Caco-2 (cell line): ENCODE measurements around the gene MTHFD1L. TPM values are rescaled to one million over a fixed set of nuclear protein-coding genes. Genes with fewer than 3 reads are reported as not detected.

Experiments used
- BruUV-seq: library from RNA; stranded (reverse); fragments of 400-500 nt; replicated peaks from 2 replicates; lab custom pipeline; 2021; lab: Mats Ljungman, UMichigan
- CTCF ChIA-PET: fragments of 300-600 bp; sonication (Branson Sonifier 250); formaldehyde crosslinking; loops from one replicate; lab custom pipeline; 2022; ENCODE audit warnings: antibody characterized with exemption; lab: Charles Lee
- POLR2A ChIA-PET: fragments of 300-600 bp; sonication (Branson Sonifier 250); formaldehyde crosslinking; loops from one replicate; lab custom pipeline; 2022; ENCODE audit warnings: antibody characterized with exemption; lab: Charles Lee
- DNase-seq, 2 experiments: peaks; one replicate each; pipeline versions ENCODE4 v3.0.0 to v3.0.0-alpha.2; 2020 to 2022
- H3K27me3 ChIP-seq: replicated peaks from 2 replicates; pipeline ENCODE4 v1.6.0; 2011; ENCODE audit warnings: low read length; ENCODE audit not compliant: control insufficient read depth, insufficient read depth
- H3K36me3 ChIP-seq: 2 replicates; pipeline ENCODE4 v1.5.1; 2011; ENCODE audit warnings: low read length; ENCODE audit not compliant: control insufficient read depth, insufficient read depth
- H3K4me1 ChIP-seq: fragments of 250-450 bp; sonication (Bioruptor Pico); 2 replicates; pipeline ENCODE4 v1.5.1; 2020; ENCODE audit warnings: mild to moderate bottlenecking
- H3K4me3 ChIP-seq: 2 replicates; pipeline ENCODE4 v1.5.1; 2011; ENCODE audit warnings: low read depth, mild to moderate bottlenecking, control low read depth, low read length
- H3K9me3 ChIP-seq: fragments of 250-450 bp; sonication (Bioruptor Pico); 2 replicates; pipeline ENCODE4 v1.5.1; 2020; ENCODE audit warnings: mild to moderate bottlenecking, moderate library complexity
- H3K27ac Mint-ChIP-seq: one replicate; pipeline ENCODE4 v1.8.0; 2022; ENCODE audit warnings: mixed read lengths; ENCODE audit not compliant: unreplicated experiment
- H3K27me3 Mint-ChIP-seq: one replicate; pipeline ENCODE4 v1.8.0; 2022; ENCODE audit warnings: mixed read lengths; ENCODE audit not compliant: insufficient read depth, unreplicated experiment
- H3K36me3 Mint-ChIP-seq: one replicate; pipeline ENCODE4 v1.8.0; 2022; ENCODE audit warnings: mild to moderate bottlenecking, mixed read lengths; ENCODE audit not compliant: insufficient read depth, unreplicated experiment
- H3K4me1 Mint-ChIP-seq: one replicate; pipeline ENCODE4 v1.8.0; 2022; ENCODE audit warnings: low read depth, mixed read lengths; ENCODE audit not compliant: unreplicated experiment
- H3K4me3 Mint-ChIP-seq: one replicate; pipeline ENCODE4 v1.8.0; 2022; ENCODE audit warnings: mild to moderate bottlenecking, moderate library complexity, mixed read lengths; ENCODE audit not compliant: unreplicated experiment
- H3K9me3 Mint-ChIP-seq: one replicate; pipeline ENCODE4 v1.8.0; 2022; ENCODE audit warnings: mixed read lengths; ENCODE audit not compliant: unreplicated experiment
- CTCF ChIP-seq, 2 experiments: fragments of 200-600 bp in 1 of 2; IDR thresholded peaks; 1 replicate in 1 of 2; 2 replicates in 1 of 2; pipeline versions ENCODE4 v1.5.1 to v1.8.0; 2011 to 2022; ENCODE audit warnings: antibody characterized with exemption in 1 of 2, control low read depth in 1 of 2, inconsistent platforms in 1 of 2, low read depth in 1 of 2, low read length in 1 of 2, mild to moderate bottlenecking in 1 of 2, moderate library complexity in 1 of 2; ENCODE audit not compliant: insufficient read depth in 1 of 2, severe bottlenecking in 1 of 2, unreplicated experiment in 1 of 2
- intact Hi-C: fragments of 100-400 bp; cut with micrococcal nuclease; formaldehyde crosslinking; loops from one replicate; pipeline ENCODE4 v1.10.0; 2022; ENCODE audit not compliant: unreplicated experiment
- total RNA-seq: library from RNA; stranded (reverse); gene quantifications from 2 replicates; pipeline ENCODE4 v1.2.3, GENCODE V29; 2022

The MTHFD1L gene
- total RNA-seq, 1 experiment from 2014 or later: 102 TPM

- BruUV-seq: TSS peak; percentile 28
- Mint-ChIP-seq H3K27me3 (no peaks in the 10 kb centered on the region), H3K27ac (no peak overlapping the region), H3K36me3 (peaks cover 38% of the 10 kb centered on the region), H3K4me1 (no peaks in the 10 kb centered on the region), H3K9me3 (no peaks in the 10 kb centered on the region), H3K4me3 (no peak overlapping the region)
- Histone ChIP-seq H3K4me1 (0 out of 2 replicates have a peak, but pooled peaks cover 5% of the 10 kb centered on the region), H3K36me3 (no peaks in the 10 kb centered on the region), H3K9me3 (no peaks in the 10 kb centered on the region), H3K4me3 (no peak overlapping the region), H3K27me3 (no peaks in the 10 kb centered on the region)
- intact Hi-C loops: no loop called here
- no peak for DNase-seq
- CTCF ChIA-PET: no interaction called here
- POLR2A ChIA-PET: no interaction called here
- TF ChIP-seq CTCF (IDR thresholded peaks at IDR 0.05; ENCODE audit: insufficient read depth in 1 of 2, low read depth in 1 of 2, low read length in 1 of 2, severe bottlenecking in 1 of 2, unreplicated experiment in 1 of 2): no peak
Measured at GRCh38 chr6:150831577-150831976, 33.9 kb upstream of the MTHFD1L start.

GRCh38 chr6:150835620-150836019, 29.9 kb upstream of the MTHFD1L start:
- no TSS peak for BruUV-seq
- Mint-ChIP-seq H3K4me1 (no peaks in the 10 kb centered on the region), H3K9me3 (no peaks in the 10 kb centered on the region), H3K27me3 (no peaks in the 10 kb centered on the region), H3K4me3 (no peak overlapping the region), H3K27ac (no peak overlapping the region), H3K36me3 (peaks cover 39% of the 10 kb centered on the region)
- Histone ChIP-seq H3K27me3 (no peaks in the 10 kb centered on the region), H3K4me1 (0 out of 2 replicates have a peak, but pooled peaks cover 5% of the 10 kb centered on the region), H3K4me3 (no peak overlapping the region), H3K9me3 (no peaks in the 10 kb centered on the region), H3K36me3 (no peaks in the 10 kb centered on the region)
- no peak for DNase-seq
- POLR2A ChIA-PET: no interaction called here
- CTCF ChIA-PET: no interaction called here
- TF ChIP-seq CTCF (IDR thresholded peaks at IDR 0.05; ENCODE audit: insufficient read depth in 1 of 2, low read depth in 1 of 2, low read length in 1 of 2, severe bottlenecking in 1 of 2, unreplicated experiment in 1 of 2): no peak
- intact Hi-C loops: no loop called here

- H3K4me3 Mint-ChIP-seq: no peak overlapping the region
- Histone ChIP-seq H3K36me3 (no peaks in the 10 kb centered on the region), H3K27me3 (no peaks in the 10 kb centered on the region), H3K4me3 (no peak overlapping the region), H3K9me3 (no peaks in the 10 kb centered on the region), H3K4me1 (0 out of 2 replicates have a peak, but pooled peaks cover 5% of the 10 kb centered on the region)
- H3K27ac Mint-ChIP-seq: no peak overlapping the region
- peaks cover 29% of the 10 kb centered on the region for H3K36me3 Mint-ChIP-seq
- H3K9me3 Mint-ChIP-seq: no peaks in the 10 kb centered on the region
- BruUV-seq: no TSS peak
- ChIA-PET CTCF (no interaction called here), POLR2A (no interaction called here)
- no peak for DNase-seq
- H3K4me1 Mint-ChIP-seq: no peaks in the 10 kb centered on the region
- TF ChIP-seq CTCF (IDR thresholded peaks at IDR 0.05; ENCODE audit: insufficient read depth in 1 of 2, low read depth in 1 of 2, low read length in 1 of 2, severe bottlenecking in 1 of 2, unreplicated experiment in 1 of 2): no peak
- no peaks in the 10 kb centered on the region for H3K27me3 Mint-ChIP-seq
- intact Hi-C loops: no loop called here
Measured at GRCh38 chr6:150840185-150840584, 25.3 kb upstream of the MTHFD1L start.
